ENCODE measurements around the gene LRMDA. TPM values are rescaled to one million over a fixed set of nuclear protein-coding genes. Genes with fewer than 3 reads are reported as not detected.

LRMDA gene
- total RNA-seq, 2 experiments from 2014 or later: not detected

DNA sequence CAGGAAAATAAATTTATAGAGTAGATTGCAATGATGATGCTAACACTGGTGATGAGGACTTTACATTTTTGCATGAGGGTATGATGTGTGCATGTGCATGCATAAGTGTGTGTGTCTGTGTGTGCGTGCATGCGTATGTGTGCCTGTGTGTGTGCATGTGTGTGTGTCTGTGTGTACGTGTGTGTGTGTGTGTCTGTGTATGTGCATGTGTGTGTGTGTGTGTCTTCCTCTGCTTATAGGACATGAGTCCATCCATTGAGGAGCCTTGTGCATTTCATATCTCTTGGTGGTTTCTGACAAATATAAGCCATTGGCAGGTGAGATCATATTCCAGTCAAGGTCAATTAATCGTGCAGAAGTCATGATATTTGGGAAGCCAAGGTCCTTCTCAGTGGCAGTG is 277.8 kb downstream of the LRMDA start:
- peaks cover 24% of the 10 kb centered on the region for H3K27me3 Mint-ChIP-seq

GRCh38 chr10:75709811-75710210 is 278.4 kb downstream of the LRMDA start:
- Mint-ChIP-seq H3K4me1 (no peaks in the 10 kb centered on the region), H3K27ac (no peak overlapping the region), H3K9me3 (no peaks in the 10 kb centered on the region), H3K27me3 (peaks cover 24% of the 10 kb centered on the region), H3K36me3 (no peaks in the 10 kb centered on the region), H3K4me3 (no peak overlapping the region)
- ATAC-seq (ENCODE audit: low read depth): no peak
- no peak for DNase-seq
- POLR2A ChIA-PET: no interaction called here

More for the DNA sequence above, 277.8 kb downstream of the LRMDA start:
- Mint-ChIP-seq H3K9me3 (no peaks in the 10 kb centered on the region), H3K4me3 (no peak overlapping the region), H3K36me3 (no peaks in the 10 kb centered on the region), H3K4me1 (no peaks in the 10 kb centered on the region), H3K27ac (no peak overlapping the region)
- DNase-seq (no peak), ATAC-seq (ENCODE audit: low read depth) (no peak)
- POLR2A ChIA-PET: no interaction called here

GRCh38 chr10:75712242-75712880 is 280.9 kb downstream of the LRMDA start:
- POLR2A ChIA-PET: no interaction called here
- no peak overlapping the region for H3K27ac Mint-ChIP-seq
- ATAC-seq (ENCODE audit: low read depth) (no peak), DNase-seq (no peak)
- H3K36me3 Mint-ChIP-seq: no peaks in the 10 kb centered on the region
- peaks cover 21% of the 10 kb centered on the region for H3K27me3 Mint-ChIP-seq
- no peaks in the 10 kb centered on the region for H3K4me1 Mint-ChIP-seq
- no peak overlapping the region for H3K4me3 Mint-ChIP-seq
- no peaks in the 10 kb centered on the region for H3K9me3 Mint-ChIP-seq

DNA sequence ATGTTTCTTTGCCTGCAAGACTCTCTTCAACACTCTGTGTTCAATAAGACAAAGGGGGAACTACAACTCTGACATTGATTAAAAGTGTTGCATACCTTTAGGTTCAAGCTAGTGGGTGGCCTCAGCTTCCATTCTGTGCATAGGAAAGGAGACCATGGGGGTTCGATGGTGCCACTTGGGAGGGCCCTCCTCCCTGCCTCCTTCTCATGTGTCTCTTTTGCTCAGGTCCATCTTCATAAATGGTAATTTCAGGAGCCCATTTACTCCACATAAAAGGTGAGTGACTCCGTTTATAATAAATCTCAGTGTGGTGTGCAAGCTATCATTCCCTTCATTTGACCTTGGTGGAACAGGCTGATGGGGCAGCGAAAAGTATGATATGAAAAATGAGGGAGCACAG is 285.1 kb downstream of the LRMDA start:
- ATAC-seq (ENCODE audit: low read depth) (no peak), DNase-seq (no peak)
- Mint-ChIP-seq H3K4me1 (no peaks in the 10 kb centered on the region), H3K27ac (no peak overlapping the region), H3K36me3 (no peaks in the 10 kb centered on the region), H3K27me3 (peaks cover 18% of the 10 kb centered on the region), H3K4me3 (no peak overlapping the region), H3K9me3 (no peaks in the 10 kb centered on the region)
- POLR2A ChIA-PET: no interaction called here

DNA sequence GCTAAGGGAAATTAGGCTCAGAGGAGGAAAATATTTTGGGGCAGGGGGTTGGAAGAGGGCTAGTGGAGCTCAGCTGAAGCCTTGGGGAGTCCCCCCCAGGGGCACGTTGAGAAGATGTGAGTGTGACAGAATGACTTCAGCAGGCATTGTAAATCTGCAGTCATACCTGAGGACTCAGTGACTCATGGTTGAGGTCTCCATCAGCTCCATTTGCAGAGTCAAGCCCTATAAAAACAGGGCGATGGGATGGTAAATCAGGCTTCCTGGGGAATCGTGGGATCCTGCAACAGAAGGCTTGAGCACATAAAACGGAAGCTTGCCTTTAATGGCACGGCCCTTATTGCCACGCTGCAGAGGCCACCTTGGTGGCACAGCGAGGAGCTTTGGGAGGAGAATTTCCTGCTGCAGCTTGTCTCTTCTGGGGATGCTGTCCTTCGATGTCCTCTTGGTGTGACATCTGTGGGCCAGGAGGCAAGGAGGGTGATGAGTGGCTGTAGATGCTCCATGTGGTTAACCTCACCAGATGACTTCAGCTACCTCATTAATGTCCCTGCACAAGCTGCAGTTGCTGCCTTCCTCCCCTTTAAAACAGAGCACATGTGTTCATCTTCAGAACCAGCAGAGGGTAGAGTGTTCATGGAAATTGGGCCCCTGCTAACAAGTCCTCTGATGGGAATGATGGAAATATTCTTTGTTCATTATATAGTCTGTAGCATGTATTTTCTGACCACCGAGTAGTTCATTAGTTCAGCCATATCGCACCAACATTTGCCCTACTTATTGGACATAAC is 285.9 kb downstream of the LRMDA start:
- no peak overlapping the region for H3K4me3 Mint-ChIP-seq
- H3K36me3 Mint-ChIP-seq: no peaks in the 10 kb centered on the region
- no peaks in the 10 kb centered on the region for H3K4me1 Mint-ChIP-seq
- peaks cover 17% of the 10 kb centered on the region for H3K27me3 Mint-ChIP-seq
- no peak overlapping the region for H3K27ac Mint-ChIP-seq
- no peak for ATAC-seq (ENCODE audit: low read depth)
- no peak for DNase-seq
- POLR2A ChIA-PET: no interaction called here
- H3K9me3 Mint-ChIP-seq: no peaks in the 10 kb centered on the region

DNA sequence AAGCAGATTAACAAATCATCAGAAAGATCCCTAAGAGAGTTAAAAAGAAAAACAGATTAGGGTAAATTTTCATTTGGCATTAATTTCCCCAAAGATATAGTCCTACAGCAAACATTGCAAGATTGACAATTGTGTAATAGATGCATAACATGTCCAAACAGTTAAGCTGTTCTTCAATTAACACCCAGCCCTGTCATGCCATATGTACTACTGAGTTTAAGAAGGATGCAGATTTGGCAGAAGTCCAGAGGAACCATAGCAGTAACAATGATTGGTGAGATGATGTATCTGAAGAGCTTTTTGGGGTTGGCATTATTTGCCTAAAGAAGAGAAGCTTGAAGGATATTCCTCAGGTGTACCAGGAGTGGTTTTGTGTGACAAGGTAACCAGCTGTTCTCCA is 287.6 kb downstream of the LRMDA start:
- POLR2A ChIA-PET: no interaction called here
- Mint-ChIP-seq H3K27ac (no peak overlapping the region), H3K9me3 (no peaks in the 10 kb centered on the region), H3K4me3 (no peak overlapping the region), H3K36me3 (no peaks in the 10 kb centered on the region), H3K27me3 (peaks cover 6% of the 10 kb centered on the region), H3K4me1 (no peaks in the 10 kb centered on the region)
- no peak for DNase-seq
- ATAC-seq (ENCODE audit: low read depth): no peak

GRCh38 chr10:75720157-75720556 is 288.7 kb downstream of the LRMDA start:
- H3K27ac Mint-ChIP-seq: no peak overlapping the region

GRCh38 chr10:75722020-75722419 is 290.6 kb downstream of the LRMDA start:
- ATAC-seq (ENCODE audit: low read depth): no peak
- POLR2A ChIA-PET: no interaction called here
- H3K4me1 Mint-ChIP-seq: no peaks in the 10 kb centered on the region
- no peak overlapping the region for H3K4me3 Mint-ChIP-seq
- peaks cover 4% of the 10 kb centered on the region for H3K27me3 Mint-ChIP-seq
- no peaks in the 10 kb centered on the region for H3K9me3 Mint-ChIP-seq
- no peaks in the 10 kb centered on the region for H3K36me3 Mint-ChIP-seq
- no peak overlapping the region for H3K27ac Mint-ChIP-seq
- DNase-seq: no peak

More at GRCh38 chr10:75720157-75720556, 288.7 kb downstream of the LRMDA start:
- ATAC-seq (ENCODE audit: low read depth) (no peak), DNase-seq (no peak)
- H3K36me3 Mint-ChIP-seq: no peaks in the 10 kb centered on the region
- POLR2A ChIA-PET: no interaction called here
- H3K27me3 Mint-ChIP-seq: peaks cover 2% of the 10 kb centered on the region
- no peaks in the 10 kb centered on the region for H3K9me3 Mint-ChIP-seq
- no peak overlapping the region for H3K4me3 Mint-ChIP-seq
- no peaks in the 10 kb centered on the region for H3K4me1 Mint-ChIP-seq

DNA sequence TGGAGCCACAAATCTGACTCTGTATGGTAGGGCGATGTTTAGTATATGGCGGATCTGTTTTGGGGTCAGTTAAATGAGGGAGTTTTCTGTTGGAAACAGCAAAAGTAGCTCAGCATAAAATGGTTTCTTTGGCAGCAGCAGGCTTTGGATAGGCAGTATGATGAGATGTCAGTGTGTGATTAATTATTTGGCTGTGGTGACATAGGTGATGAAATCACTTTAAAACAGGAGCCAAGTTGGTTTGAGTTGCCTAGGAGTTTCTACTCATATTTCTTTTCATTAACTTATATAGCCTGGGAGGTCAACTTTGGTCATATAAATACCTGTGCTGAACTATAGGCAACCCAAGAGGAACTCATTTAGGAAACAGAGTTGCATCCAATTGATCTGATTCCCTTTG is 291.2 kb downstream of the LRMDA start:
- H3K27me3 Mint-ChIP-seq: peaks cover 4% of the 10 kb centered on the region
- no peak overlapping the region for H3K27ac Mint-ChIP-seq
- POLR2A ChIA-PET: no interaction called here
- no peak for ATAC-seq (ENCODE audit: low read depth)
- no peaks in the 10 kb centered on the region for H3K9me3 Mint-ChIP-seq
- no peak overlapping the region for H3K4me3 Mint-ChIP-seq
- no peaks in the 10 kb centered on the region for H3K4me1 Mint-ChIP-seq
- no peak for DNase-seq
- H3K36me3 Mint-ChIP-seq: no peaks in the 10 kb centered on the region

GRCh38 chr10:75723319-75723980 is 292.0 kb downstream of the LRMDA start:
- no peak overlapping the region for H3K27ac Mint-ChIP-seq
- H3K9me3 Mint-ChIP-seq: no peaks in the 10 kb centered on the region
- no peaks in the 10 kb centered on the region for H3K36me3 Mint-ChIP-seq
- H3K4me1 Mint-ChIP-seq: no peaks in the 10 kb centered on the region
- ATAC-seq (ENCODE audit: low read depth) (no peak), DNase-seq (no peak)
- no peak overlapping the region for H3K4me3 Mint-ChIP-seq
- POLR2A ChIA-PET: no interaction called here
- H3K27me3 Mint-ChIP-seq: peaks cover 2% of the 10 kb centered on the region

GRCh38 chr10:75724047-75724446 is 292.6 kb downstream of the LRMDA start:
- POLR2A ChIA-PET: no interaction called here

DNA sequence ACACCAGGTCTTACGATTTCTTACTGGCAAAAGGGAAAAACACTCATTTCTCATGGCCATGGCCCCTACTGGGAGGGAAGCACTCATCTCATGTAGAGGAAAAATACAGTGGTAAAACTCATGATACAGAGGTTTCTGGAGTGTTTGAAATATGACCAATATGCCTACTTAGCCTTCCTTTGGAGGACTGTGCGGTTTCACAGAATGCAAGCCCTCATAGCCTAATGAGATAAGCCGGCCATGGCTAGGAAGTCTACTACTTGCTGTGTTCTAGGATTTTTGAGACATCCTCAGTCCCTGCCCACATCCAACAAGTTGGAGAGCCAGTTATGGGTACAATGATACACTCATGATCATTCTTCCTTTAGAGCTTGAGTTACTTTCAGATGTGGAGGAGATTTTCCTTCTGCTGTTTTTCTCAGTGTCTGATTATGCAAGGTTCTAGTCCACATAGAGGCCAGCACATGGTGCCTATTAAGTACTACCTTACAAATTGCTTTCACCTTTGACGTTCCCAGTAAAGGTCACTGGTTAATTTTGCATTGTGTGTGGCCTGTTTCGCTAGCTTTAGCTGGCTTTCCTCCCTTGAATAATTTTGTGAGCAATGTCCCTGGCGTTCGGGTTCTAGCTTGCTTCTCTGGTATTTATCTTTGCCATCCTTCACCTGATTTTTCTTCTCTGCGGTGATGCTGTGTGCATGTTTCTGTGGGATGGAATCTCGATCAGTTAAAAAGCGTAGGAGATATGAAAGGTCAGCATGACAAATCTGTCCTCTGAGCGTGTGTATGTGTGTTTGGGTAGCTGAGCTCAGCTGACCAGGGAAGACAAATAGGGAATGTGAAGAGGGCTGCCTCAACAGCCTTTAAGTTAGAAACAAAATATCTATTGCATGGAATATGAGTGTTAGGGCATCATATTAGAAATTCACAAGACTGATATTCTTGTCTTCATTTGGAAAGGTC is 295.4 kb downstream of the LRMDA start:
- no peak overlapping the region for H3K27ac Mint-ChIP-seq
- no peak for ATAC-seq (ENCODE audit: low read depth)
- H3K4me3 Mint-ChIP-seq: no peak overlapping the region
- H3K27me3 Mint-ChIP-seq: peaks cover 2% of the 10 kb centered on the region
- H3K4me1 Mint-ChIP-seq: no peaks in the 10 kb centered on the region
- H3K36me3 Mint-ChIP-seq: no peaks in the 10 kb centered on the region
- H3K9me3 Mint-ChIP-seq: no peaks in the 10 kb centered on the region
- DNase-seq: no peak
- POLR2A ChIA-PET: no interaction called here

More at GRCh38 chr10:75724047-75724446, 292.6 kb downstream of the LRMDA start:
- peaks cover 2% of the 10 kb centered on the region for H3K27me3 Mint-ChIP-seq
- H3K27ac Mint-ChIP-seq: no peak overlapping the region
- H3K9me3 Mint-ChIP-seq: no peaks in the 10 kb centered on the region
- no peaks in the 10 kb centered on the region for H3K36me3 Mint-ChIP-seq
- no peak overlapping the region for H3K4me3 Mint-ChIP-seq
- no peak for ATAC-seq (ENCODE audit: low read depth)
- no peak for DNase-seq
- no peaks in the 10 kb centered on the region for H3K4me1 Mint-ChIP-seq

DNA sequence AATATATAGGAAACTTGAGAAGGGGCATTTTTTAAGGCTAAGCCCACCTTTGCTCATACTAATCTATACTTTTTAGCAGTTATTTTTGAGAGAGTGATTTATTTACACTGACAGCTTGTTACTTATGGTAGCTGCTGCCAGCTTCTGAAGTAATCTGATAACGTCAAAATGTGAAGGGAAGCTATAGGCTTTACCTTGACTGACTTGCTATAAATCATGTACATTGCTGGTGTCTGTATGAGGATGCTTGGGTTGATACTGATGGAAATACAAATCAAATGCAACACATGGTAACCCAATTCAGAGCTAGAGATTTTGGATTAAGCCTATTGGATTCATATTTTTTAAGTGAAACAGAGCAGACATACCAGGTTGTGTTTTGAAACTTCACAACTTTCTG is 299.4 kb downstream of the LRMDA start:
- no peak overlapping the region for H3K27ac Mint-ChIP-seq
- POLR2A ChIA-PET: no interaction called here
- DNase-seq (no peak), ATAC-seq (ENCODE audit: low read depth) (no peak)
- H3K27me3 Mint-ChIP-seq: peaks cover 6% of the 10 kb centered on the region
- no peak overlapping the region for H3K4me3 Mint-ChIP-seq
- no peaks in the 10 kb centered on the region for H3K4me1 Mint-ChIP-seq
- H3K9me3 Mint-ChIP-seq: no peaks in the 10 kb centered on the region
- H3K36me3 Mint-ChIP-seq: no peaks in the 10 kb centered on the region
